HG03342 (cell line): ENCODE data around the gene SSTR3.
"Not testable (repeated sequence)": the region's sequence is repeated elsewhere in the genome, so short reads cannot be mapped to it uniquely, and the experiment has no call there.

Experiments
- ATAC-seq: cut with Tn5 transposase; IDR thresholded peaks from one replicate; pipeline ENCODE4 v1.9.1; 2021; ENCODE audit warnings: mild to moderate bottlenecking, moderate library complexity; ENCODE audit not compliant: unreplicated experiment

The SSTR3 gene

DNA sequence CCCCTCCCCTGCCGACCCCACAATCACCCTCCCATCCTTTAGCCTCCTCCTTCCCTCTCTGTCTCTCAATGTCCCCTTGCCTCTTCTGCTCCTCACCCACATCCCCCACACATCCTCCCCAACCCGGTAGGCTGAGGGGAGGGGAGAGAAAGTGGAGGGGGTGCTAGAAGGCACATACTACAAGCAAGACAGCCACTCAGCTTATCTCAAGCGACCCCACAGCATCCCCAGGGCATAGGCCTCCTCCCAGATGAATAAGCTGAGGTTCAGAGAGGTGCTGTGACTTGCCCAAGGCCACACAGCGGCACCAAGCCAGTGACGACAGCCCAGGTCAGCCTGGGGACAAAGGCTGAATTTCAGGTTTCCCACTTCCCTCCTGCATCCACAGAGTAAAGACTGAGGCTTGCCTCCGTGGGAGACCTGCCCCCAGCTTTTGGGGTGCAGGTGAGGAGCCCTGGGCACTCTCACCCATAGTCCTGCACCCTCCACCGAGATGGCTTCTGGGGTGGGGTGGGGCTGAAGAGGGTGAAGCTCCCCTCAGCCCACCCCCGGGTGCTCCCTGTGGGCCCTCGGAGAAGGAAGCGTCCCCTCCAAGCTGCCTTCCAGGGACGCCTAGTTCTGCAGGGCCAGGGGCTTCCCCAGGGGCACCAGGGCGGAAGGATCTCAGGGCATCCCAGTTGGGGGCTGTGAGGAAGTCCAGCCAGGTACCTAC lies 31.3 kb upstream of the SSTR3 start:
- no peak for ATAC-seq

DNA sequence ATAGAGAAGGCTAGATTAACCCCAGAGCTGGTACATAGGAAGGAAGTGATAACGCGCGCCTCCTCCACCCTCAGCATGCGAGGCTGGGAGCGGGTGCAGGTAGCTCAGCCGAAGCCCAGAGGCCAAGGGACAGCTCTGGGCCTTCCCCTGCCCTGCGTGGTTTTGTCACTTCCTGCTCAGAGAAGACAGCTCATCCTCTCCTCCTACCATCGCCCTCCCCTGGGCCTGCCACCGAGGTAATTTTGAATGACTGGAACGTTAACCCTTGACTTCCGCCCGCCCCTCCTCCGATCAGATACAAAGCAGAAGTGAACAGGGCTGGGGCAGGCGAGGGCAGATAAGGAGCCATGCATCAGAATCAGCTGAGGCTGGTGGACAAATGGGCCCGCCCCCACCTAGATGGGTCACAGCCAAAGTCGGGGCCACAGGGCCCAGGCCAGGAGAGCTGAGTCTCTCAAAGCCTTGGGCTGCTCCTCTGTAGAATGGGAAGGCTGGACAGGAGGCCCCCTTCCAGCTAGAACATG lies 30.2 kb upstream of the SSTR3 start:
- peak; percentile 56 for ATAC-seq

DNA sequence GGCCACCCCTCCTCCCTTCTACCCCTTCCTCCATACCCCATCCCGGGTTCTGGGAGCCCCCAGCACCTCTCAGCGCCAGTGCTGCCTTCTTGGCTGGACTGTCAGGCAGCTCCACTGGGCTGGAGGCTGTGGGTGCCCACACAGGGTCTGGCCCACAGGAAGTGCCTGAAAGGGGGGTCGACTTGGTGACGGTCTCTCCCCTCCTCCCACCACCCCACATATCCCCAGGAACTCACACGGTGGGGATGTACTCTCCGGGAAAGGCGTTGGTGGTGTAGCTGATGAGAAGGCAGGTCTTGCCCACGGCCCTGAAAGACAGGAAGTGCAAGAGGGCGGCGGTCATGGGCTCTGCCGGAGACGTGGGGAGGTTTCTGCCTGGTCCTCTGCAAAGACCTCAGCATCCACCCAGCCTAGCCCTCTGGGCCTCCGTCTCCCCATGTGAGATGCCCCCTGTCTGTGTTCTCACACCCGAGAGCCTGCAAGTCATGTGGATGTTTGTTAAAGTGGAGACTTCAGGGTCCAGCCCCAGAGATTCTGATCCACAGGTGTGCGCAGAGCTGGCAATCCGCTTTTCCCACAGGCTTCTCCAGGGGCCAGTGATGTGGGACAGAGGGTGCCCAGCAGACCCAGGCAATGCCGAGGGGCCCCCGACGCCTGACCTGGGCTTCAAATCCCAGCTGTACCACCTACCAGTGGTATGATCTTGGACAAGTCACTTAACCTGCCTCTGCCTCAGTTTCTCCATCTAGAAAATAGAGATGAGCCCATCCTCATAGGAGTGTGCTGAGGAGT lies 29.3 kb upstream of the SSTR3 start:
- ATAC-seq: no peak

- ATAC-seq: no peak
Measured at GRCh38 chr22:37240941-37241320, 28.7 kb upstream of the SSTR3 start.

DNA sequence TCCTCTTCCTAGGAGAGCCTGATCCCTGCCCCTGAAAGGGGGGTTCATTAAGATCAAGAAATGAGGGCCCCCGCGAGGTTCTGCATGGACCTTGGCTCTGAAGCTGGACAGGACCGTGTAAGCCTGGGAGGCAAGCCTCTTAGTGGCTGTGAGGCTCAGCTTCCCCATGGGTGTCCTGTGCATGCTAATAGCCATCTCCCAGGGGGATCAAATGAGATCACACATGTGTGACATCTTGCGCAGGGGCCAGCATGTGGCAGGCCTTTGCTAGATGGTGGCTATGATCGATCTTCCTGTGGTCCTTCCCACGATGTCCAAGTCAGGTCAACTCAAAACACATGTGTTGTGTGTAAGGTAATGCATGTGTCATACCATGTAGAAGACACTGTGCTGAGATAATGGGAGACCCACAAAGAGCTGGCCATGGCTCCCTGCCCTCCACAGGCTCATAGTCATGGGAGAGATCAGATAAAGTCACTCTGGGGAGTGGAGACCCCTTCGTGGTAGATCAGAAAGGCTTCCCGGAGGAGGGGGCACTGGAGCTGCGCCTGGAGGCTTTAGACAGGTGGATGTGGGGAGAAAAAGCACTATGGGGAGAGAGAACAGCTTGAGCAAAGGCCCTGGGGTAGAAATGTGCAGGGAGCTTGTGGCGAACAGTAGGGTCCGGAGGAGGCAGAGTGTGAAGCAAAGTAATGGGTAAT lies 28.1 kb upstream of the SSTR3 start:
- ATAC-seq: no peak

GRCh38 chr22:37239336-37240239 lies 27.3 kb upstream of the SSTR3 start:
- ATAC-seq: no peak

GRCh38 chr22:37237371-37238268 lies 25.3 kb upstream of the SSTR3 start:
- ATAC-seq: no peak

DNA sequence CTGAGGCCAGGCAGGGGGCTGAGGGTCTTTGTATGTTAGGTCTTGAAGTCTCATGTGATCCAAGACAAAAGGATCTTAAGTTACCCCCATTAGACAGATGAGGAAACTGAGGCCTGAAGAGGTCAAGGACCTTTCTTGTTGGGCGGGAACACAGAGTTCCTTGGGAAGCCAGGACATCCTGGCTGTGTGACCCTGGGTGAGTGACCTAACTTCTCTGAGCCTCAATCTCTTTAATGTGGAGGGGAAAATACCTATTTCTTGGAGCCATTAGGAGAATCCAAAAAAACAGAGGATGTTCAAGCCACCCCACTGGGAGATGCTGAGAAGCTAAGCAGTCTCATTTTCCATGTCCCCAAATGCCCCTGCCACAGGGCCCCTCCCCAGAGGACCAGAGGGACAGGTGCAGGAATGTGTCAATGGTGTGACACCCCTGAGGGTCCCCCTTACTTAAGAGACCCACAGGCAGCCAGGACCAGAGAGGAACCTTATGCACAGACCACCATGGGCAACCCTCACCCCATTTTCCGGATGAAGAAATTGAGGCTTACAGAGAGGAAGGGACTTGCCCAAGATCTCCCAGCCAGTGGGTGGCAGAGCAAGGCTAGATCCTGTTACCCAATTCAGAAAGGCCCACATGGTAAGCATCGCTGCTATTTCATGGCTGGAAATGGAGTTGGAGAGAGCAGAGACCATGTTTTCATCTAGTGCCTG lies 23.8 kb upstream of the SSTR3 start:
- ATAC-seq: no peak

DNA sequence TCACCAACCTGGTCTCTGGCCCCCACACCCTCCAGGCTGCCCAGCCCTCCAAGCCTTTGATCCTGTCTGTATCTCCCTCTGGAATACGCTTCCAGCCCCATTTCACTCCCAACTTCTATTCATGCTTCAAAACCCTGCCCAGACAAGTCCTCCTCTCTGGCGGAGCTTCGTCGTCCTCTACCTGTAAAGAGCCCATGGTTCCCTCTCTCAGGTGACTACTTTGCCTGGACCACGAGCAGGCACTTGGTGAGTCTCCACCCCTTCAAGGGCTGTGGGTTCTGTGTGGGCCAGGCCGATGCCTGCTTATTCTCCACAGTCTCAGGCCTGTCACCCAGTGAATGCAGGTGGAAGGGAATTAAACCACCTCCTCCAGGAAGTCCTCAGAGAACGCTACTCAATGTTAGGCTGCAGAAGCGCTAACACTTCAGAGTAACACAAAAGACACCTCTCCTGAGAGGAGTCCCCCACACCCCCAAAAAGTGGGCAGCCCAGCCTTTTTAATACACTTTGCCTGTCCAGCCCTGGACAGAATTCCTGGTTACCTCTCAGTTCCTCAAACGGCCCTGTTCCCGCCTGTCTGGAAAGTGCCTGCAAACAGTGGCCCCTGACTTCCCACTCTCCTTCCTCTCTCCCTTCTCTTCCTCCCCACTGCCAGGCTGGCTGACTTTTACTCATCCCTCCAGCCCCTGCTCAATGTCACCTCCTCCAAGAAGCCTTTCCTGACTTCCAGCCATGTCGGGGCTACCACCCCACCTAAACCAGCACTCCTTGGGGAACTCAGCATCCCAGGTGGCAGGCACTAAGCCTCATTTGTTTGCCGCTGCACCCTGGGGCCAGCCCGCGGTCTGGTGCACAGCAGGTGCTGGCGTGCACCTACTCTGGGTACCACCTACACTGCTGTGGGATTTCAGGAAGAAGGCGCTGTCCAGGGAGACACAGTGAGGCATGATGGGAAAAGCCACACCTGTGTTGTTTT lies 22.7 kb upstream of the SSTR3 start:
- ATAC-seq: no peak

- ATAC-seq: no peak
Measured at GRCh38 chr22:37233751-37234631, 21.7 kb upstream of the SSTR3 start.

GRCh38 chr22:37233371-37233750 lies 21.1 kb upstream of the SSTR3 start:
- not testable (repeated sequence) for ATAC-seq

DNA sequence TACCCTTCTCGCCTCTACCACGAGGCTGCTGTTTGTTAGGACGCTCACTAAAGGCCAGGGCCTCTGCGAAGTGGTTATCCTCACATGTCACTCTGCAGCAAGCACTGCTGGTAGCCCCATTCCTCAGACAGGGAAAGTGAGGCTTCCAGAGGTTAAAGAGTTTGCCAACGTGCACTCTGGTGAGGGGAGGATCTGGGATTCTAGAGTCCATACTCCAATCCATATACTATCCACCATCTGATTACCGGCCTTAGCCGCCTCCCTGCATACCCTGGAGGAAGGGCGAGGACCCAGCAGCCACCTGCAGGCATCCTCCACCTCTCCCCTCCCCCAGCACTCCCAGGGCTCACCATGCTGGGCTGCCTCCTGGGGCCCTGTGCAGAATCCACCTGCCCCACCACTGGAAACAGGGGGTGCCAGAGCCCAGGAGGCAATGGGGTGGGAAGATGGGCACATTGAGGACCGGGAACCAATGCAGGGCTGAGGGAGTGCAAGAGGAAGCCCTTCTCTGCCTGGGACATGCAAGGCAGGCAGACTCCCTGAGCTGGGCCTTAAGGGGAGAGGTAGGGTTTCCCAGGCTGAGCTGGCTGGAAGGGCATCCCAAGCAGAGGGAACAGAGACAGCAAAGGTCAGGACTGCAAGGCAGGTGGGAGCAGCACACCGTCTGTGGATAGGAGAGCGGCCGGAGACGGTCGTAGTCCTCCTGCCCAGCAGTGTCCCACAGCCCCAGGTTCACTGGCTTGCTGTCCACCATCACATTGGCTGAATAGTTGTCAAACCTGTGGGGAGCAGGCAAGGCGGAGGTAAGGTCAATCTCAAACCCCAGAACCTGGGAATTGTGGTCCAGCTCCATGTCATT lies 20.1 kb upstream of the SSTR3 start:
- no peak for ATAC-seq

- no peak for ATAC-seq
Measured at GRCh38 chr22:37231406-37232139, 19.3 kb upstream of the SSTR3 start.

GRCh38 chr22:37230673-37231405 lies 18.6 kb upstream of the SSTR3 start:
- peak; percentile 45 for ATAC-seq
